ENCODE measurements around the gene AIF1L.

- TF ChIP-seq POLR2AphosphoS5 (IDR thresholded peaks at IDR 0.05), result no peak
- TF ChIP-seq EP300 (IDR thresholded peaks at IDR 0.05), result no peak
- TF ChIP-seq CTCF (IDR thresholded peaks at IDR 0.05), result no peak
Measured at GRCh38 chr9:131114084-131114535, 17.8 kb downstream of the AIF1L start.
